Stimulated activated CD8-positive, alpha-beta memory T cell treated with anti-CD3 and anti-CD28 coated beads, Interleukin-7, amount 100 ng/mL, for 1 hour (primary cell): ENCODE results near the gene SCUBE1.
A peak's percentile ranks its signal among the peaks of the same experiment; 100 is the strongest.

Experiments
- DNase-seq, 2 donors: peaks; one replicate each; pipeline ENCODE4 v3.0.0-alpha.2; 2020; ENCODE audit warnings: low read depth in 2 of 2

The SCUBE1 gene

DNA sequence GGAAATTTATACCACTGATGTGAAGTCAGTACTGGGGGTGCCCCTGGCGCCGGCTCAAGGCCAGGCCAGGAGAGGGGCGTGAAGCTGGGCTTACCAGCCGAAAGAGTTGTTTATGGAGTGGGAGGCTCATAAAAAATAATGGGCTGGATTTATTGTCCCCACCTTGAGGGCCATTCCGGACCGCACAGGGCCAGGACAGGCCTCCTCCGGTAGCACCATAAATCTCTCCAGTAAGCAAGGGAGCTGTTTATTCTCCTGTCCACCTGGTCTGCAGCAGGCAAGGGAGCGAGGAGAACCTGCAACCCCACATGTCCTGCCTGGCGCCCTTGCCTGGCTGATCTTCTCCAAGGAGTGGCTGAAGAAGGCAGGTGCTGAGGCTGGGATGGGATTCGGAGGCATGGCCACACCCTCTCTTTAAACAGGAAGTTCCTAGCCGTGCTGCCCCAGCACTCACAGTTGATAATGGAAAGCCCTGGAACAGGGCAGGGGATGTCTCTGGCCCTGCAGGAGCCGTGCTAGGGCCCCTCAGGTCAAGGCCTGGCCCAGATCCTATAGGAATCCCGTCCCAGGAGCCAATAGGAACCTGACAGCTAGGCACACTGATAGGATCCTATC, 65.1 kb downstream of the SCUBE1 start:
- no peak for DNase-seq

DNA sequence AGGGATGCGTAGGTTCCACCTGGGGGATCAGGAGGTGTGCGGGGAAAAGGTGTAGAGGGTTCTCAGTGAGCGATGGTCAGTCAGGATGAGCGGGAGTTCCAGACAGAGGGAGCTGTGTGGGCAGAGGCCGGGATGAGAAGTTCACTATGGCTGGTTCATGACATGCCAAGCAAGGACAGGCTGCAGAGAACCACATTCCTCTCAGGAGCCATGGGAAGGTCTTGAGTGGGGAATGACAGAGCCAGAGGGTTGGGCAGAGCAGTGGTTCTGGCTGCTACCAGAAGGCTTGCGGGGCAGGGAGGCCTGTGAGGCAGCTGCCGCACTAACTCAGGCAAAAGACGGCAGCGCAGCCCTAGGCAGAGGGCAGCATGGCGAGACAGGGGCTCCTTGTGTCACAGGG, 66.1 kb downstream of the SCUBE1 start:
- DNase-seq: no peak

DNA sequence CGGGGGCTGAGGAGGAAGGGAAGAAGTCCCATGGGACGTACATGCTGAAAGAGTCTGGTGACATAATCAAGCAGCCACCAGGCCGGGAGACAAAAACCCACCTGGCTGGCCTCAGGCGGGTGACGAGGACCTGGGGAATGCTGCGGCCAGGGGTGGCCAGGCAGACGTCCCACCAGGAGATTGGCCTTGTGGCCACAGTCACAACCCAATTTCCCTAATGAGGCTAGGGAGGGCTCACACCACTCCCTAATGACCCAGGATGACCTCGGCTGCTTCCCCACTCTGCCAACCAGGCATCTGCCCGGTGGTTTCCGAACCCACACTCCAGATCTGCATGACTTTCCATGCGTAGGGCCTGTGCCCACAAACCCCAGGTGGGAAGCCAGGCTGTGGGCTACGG, 66.9 kb downstream of the SCUBE1 start:
- no peak for DNase-seq

DNA sequence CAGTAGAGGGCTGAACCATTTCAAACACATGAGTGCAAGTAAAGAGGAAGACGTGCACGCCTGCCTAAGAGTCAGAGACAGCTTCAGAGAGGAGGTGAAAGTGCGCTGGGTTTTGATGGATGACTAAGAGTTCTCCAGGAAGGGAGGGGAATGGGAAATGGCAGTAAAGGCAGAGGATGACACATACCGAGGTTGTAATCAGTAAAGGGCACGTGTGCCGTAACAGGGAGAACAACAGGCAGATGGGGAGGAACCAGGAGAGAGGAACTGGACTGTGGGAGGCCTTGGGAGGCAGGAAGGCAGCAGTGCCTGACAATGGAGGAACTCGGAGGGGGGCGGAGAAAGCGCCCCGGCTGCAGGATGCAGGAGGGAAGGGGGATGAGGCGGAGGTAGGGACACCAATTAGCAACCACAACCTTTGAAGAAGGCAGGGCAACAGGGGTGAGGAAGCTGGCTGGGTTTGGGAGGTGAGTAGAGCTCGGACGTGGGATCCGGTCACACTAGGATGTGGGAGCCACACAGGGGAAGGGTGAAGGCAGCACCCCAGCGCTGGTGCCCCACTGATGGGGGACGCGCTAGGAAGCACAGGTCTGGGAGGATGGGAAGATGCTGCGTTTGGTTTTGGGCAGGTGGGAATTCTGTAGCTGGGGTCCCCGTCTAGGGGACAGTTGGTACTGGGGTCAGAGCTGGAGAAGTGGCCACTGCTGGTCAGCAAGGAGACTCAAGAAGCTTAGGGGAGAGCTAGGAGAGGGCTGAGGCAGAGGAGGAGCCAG, 67.4 kb downstream of the SCUBE1 start:
- DNase-seq: no peak

DNA sequence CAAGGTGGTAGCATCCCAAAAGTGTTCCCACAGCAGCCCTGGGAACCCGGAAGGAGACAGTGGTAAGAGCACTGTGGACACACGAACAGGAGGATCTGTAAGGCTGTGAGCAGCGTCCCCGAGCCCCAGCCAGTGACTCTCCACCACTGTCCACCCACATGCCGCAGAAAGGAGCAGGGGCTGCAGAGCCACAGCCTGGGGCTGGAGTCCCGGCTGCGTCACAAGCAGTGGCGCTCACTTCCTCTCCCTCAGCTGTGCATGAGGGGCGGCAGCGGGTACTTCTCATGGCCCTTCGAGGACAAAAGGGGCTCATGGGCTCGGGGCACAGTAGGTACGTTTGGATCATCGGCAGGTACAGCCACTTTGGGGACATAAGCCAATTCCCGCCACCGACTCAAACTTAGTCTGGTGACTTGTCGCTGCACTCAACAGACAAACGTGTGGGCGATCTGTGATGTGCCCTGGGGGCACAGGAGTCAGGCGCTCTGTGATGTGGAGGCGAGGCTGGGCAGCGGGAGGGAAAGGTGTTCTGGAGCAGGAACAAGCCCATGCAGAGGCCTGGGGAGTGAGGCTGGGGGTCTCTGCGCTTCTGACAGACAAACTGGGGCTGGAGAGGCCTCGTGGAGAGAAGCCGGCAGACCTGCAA, 68.5 kb downstream of the SCUBE1 start:
- DNase-seq: no peak

DNA sequence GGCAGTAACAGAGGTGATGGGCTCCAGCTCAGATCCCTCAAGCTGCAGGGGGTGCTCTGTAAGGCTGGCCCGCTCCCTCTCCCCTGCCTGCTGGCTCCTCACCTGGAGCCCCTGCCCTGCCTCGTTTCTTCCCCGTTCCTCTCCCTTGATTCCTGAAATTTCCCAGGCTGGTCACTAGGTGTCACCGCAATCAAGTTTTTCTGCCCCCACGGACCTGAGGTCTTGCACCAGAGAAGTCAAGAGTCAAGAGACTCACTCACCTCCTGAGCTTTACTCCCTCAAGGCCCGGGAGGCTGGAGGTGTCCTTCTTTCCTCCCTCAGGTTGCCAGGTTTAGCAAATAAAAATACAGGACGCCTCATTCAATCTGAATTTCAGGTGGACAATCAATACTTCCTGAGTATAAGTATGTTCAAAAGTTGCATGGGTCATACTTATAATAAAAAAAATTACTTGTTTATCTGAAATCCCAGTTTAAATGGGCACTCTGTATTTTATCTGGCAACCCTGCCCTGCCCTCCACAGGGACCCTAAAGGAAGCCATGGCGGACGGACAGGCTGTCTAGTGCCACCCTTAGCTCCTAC, 69.2 kb downstream of the SCUBE1 start:
- no peak for DNase-seq

DNA sequence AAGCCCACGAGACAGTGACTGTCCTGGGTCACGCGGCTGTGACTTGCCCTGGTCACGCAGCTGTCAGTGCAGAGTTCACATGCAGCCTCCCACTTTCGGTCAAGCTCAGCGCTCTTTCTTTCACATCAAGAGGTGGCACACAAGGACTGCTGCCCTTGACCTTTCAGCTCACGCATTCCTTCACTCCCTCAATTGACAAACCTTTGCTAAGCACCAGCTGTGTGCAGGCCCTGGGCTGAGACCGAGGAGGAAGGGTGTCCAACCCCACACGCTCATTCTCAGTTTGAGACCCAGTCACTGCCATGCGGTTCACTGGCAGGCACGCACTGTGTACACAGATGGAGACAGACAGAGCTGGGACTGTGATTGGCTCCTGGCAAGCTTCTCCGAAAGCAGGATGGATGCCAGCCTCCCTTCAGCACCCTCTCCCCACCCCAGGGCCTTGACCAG, 70.3 kb downstream of the SCUBE1 start:
- no peak for DNase-seq

DNA sequence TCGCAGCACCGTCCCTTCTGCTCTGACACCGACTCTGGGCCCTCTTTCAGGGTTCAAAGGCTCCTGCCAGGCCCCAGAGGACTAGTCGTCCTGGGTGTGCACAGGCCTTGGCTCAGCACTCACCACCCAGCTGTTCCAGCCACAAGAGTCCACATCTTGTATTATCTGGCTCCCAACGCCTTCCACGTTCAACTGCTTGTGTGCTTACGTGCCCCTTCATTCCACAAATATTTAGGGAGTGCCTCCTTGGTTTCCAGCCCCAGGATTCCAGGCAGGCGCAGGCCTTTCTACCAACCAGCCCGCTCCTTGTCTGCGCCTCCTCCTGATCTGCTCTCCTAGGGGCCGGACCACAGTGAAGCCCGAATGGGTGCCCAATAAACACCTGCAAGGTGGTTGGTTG, 70.9 kb downstream of the SCUBE1 start:
- no peak for DNase-seq

DNA sequence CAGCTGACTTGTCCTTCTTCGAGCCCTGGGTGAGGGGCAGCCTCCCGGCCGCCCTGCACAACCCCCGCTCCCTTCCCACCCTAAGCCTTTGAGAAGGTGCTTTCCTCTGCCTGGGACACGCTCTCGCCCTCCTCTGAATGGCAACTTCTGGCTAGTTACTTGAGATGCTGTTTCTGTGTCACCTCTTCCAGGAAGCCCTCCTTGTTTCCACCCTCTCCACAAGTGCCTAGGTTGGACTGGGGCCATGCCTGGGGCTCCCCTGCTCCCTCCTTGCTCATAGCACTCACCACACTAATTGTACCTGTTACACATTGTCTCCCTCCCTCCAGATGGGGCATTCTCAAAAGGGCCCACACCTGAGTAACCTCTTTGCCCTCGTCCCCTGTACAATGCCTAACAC, 72.2 kb downstream of the SCUBE1 start:
- DNase-seq: no peak

DNA sequence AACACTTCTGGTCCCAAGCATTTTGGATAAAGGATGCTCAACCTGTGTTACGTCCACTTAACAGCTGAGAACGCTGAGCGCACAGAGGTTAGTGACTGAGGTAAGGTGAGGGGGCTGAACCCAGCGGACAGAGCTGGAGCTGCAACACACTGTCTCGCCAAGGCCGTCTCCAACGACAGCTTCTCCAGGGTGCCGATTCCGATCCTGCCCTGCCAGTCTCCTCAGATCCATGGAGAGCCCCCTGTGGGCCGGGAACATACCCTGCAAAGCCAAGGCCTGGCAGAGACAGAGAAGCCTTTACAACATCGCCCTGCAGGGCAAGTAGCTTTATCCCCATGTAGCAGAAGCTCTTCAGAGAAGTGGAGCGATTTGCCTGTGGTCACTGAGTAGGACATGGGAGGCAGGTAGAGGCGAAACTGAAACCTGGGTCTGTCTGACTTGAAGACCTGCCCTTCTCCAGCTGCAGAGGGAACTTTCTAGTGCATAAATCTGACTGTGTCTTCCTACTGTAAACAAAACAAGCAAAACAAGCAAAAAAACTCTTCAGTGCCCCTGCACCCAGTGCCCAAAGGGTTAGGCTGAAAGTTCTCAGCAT, 72.8 kb downstream of the SCUBE1 start:
- DNase-seq: no peak

DNA sequence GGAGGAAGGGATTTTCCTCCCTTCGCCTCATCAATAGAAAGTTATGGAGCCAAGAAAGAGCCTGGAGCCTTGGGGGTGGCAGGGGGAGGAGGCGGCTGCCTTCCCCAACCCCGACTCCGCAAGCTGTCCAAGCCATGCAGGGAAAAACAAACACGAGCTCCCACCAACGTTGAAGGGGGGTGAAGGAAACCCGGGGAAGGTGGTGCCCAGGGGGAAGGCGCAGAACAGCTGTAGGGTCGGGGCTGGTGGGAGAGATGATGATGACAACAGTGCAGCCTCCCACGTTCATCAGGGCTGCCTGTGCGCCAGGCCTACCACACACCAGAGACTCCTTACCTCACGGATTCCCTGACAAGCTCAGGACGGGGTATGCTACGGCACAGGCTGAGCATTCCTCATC, 73.5 kb downstream of the SCUBE1 start:
- no peak for DNase-seq

DNA sequence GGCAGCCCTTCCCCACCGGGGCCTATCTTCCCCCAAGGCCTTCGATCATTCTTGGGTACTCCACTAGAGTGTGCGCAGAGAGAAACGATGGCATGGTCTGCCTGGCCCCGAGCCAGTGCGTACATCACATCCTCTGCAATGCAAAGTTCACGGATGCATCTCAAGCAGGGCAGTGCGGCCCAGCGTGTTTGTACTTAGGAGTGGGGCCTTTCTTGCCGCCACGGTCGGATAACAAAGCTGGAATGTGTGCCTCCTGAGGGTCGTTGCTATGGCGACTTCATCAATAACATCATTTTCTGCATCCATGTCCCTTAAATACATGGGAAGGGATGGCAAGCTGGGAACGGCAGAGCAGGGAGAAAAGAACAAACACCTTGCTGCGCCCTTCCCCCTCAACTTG, 73.9 kb downstream of the SCUBE1 start:
- DNase-seq: no peak

DNA sequence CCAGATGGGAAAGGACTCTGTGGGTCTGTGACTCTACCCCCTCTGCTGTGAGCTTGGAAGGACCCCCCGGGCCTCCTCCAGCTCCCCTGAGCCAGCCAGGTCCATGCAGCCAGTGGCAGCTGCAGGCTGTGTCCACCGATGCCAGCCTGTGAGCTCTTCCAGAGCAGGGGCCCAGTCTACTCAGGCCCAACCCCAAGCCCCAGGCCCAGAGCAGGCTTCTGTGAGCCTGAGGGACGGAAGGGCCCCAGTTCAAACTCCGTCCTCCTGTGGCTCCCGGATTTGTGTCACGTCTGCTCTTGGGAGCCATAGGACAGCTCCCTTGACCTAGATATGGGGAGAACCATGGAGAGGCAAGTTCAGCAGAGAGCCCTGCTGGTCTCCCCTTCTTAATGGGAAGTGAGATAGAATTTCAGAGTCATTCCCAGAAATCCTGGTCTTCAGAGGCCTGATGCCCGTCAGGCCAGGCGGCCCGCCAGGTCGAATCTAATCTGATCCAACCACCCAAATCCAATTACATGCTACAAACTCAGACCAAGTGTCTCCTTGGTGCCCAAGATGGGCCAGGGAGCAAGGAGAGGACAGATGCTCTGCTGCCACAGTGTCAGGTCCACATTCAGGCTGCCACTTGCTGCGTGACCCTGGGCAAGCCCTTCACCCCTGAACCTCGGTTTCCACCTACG, 75.1 kb downstream of the SCUBE1 start:
- DNase-seq: no peak

DNA sequence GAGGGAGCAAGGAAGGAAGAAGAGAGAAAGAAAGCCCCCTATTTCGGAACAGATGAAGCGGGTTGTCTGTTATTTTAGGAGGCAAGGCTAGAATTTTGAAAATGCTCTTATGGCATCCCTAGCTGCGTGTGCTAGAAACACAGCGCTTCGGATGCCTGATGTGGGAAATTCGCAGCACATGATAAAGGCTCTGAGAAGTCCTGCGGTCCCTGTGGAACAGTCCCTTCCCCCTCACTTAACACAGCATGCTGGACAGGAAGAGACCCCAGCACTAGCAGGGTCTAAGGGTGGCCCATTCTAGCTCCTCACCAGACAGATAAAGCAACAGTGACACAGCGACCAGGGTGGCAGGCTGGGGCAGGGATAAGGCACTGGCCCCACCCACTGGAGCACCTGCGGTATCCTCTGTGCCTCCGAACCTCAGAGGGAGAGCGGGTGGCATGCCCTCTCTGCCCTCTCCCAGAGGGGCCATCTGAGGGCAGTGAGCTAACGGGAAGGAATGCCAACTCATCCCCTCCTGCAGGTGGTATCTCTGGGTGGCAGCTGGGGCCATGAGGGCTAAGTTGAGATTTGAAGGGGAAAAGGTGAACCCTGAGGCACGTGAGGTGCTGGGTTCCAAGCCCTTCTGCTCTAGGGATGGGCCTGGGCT, 75.7 kb downstream of the SCUBE1 start:
- no peak for DNase-seq

DNA sequence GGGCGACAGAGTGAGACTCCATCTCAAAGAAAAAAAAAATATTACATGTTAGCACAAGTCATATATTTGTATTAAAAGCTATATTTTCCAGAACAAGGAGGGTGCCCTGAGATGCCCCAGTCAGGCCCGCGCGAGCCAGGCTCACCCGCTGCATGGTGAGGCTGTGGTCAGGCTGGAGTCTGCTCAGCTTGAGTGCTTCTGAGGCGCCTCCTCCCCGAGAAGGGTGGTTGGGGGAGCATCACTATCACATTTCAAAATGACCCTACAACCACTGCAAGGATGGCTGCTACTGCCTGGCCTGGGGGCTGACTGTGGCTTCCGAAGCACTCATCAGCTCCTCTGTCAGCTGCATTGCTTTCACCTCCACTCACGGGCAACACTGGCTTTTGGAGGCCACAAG, 77.1 kb downstream of the SCUBE1 start:
- no peak for DNase-seq

DNA sequence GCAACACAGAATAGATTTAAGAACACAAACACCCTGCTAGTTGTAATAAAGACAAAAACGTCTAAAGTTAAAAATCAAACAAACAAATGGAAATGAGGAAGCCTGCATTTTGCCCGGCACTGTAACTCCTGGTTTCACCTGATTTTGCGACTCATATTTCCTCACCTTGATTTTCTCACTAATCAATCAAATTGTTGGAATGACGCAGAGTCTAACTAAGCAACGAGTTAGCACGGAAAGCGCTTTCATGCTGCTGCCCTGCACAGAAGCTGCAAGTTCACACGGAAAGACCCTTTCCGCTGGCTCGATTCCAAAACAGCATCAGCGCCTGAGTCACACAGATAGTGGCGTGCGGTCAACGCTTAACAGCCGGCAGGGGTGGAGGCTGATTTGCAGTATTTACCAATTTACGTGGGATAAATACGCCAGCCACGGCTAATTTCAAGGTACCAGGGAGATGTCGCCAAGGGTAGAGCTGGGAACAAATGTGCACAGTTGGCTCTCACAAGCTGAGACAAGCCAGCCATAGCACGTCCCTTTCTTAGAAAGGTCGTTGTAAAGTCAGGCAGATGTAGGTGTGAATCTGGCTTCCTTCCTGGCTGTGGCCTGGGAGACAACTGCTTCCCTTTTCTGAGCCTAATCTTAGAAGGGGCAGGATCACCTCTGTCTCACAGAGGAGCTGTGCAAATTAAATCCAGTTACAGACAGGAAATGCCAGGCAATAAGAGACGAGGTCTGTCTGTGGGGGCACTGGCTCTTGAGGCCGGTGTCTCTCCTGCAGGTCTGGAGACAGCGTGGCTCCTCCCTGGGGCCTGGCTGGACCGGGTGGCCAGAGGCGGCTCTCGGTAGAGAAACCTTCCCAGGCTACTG, 79.3 kb downstream of the SCUBE1 start:
- peak; percentile 70 to 76 for DNase-seq

DNA sequence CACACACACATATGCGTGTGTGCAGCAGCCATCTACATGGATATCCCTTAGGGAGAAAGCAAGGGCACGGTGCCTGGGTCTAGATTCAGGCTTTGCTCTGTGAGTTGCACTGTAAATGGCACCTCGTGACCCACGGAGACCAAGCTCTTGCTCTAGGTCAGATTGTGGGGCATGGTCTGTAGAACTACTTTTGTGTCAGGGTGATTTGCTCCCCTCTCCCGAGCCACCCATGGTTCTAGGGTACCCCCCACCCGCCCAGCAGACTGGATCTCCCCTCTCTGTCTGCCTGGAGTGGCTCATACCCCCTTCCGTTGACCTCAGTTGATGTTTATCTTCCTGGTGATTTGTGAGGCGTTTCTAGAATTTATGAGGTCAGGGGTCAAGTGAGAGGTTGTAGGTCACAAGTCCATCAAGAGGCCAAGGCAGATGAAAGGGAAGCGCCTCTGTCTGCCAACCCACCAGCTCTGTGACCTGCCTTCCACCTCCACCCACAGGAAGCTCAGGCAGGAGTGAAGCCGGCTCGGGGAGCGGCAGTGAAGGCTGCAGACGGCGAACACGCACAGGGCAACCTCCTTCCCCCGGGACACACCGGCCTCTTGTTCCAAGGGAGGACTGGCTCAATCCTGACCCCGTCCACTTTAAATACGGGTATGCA, 80.1 kb downstream of the SCUBE1 start:
- no peak for DNase-seq

DNA sequence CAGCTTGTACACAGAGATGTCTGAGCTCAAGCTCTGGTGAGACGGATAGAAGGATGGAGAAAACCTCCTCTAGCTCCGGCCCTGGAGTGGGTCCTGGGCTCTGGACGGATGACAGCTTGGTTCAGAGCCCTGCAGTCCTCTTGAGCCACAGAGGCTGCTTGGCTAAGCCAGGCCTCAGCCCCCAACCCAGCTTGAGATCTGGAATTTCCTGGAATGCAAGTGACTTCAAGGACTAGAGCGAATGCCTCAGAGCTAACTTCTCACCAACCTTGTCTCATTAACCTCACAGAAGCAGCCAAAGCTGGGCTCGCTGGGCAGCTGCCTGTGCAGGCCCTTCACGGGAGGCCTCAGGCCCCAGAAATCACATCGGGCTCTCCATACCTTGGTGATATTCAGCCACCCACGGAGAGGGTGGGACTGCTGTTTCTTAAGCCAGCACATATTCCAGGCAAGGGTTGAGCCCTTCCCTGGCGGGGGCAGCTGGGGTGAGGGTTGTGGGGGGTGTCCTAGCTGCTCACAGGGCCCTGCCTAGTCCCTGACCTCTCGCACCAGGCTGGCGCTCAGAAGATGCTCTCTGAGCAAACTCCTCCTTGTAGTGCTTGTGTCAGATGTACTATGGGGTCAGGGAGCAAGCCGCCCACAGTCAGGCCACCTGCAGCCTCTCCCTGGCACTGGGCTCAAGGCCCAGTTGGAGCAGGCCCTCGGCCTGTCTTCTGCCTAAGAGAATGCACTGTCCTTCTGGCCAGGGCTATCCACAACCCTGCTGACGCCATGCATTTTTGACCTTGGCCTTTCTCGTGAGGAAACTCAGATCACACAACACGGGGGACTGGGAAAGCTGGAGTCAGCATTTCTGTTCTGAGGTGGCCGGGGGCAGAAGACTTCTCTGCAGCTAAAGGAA, 82.6 kb downstream of the SCUBE1 start:
- no peak for DNase-seq

DNA sequence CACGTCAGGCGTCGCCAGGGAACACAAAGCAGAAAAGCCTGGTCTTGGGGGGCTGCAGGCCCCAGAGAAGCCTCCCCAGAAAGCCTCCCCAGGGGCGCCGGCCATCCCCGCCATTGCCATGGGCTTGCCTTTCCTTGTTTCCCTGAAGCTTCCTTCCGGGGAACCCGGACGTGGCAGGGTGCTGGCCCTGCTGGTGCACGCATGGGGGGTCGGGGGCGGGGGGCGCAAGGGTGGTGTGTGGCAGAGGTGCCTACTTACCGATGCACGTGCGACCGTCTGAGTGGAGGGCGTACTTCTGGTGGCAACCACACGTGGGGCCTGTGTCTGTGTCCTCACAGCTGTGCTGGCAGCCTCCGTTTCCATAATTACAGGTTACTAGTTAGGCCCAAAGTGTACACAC, 85.2 kb downstream of the SCUBE1 start:
- DNase-seq: no peak
